ENCODE data around the gene DRD1. TPM values are rescaled to one million over a fixed set of nuclear protein-coding genes. Genes with fewer than 3 reads are reported as not detected.

DRD1 gene
- total RNA-seq: not detected in 2 replicates

- Mint-ChIP-seq H3K4me1 (ENCODE audit: low read depth) (peaks cover 1% of the 10 kb centered on the region), H3K36me3 (ENCODE audit: low read depth) (no peaks in the 10 kb centered on the region), H3K4me3 (ENCODE audit: low read depth) (peak within 1 kb of the TSS; percentile 43), H3K27ac (no peak within 1 kb of the TSS), H3K9me3 (no peaks in the 10 kb centered on the region), H3K27me3 (ENCODE audit: low read depth) (peaks cover 67% of the 10 kb centered on the region)
- peak; percentile 22 for DNase-seq (ENCODE audit: low spot score)
- intact Hi-C loops (cut with micrococcal nuclease): loop anchor here (1.0 kb wide), 1 partner anchor 493 kb away; no protein-coding TSS in a partner anchor
Observed at GRCh38 chr5:175444060-175444904, at the start of gene DRD1. Gene DRD1, minus strand, starts transcription at chr5:175444182. Its CDS starts 1,083 bp downstream, at chr5:175443099.

- intact Hi-C loops (cut with micrococcal nuclease): no loop called here
- Mint-ChIP-seq H3K27me3 (ENCODE audit: low read depth) (no peaks in the 10 kb centered on the region), H3K36me3 (ENCODE audit: low read depth) (peaks cover 78% of the 10 kb centered on the region), H3K27ac (no peak overlapping the region), H3K9me3 (no peaks in the 10 kb centered on the region), H3K4me1 (ENCODE audit: low read depth) (peaks cover 45% of the 10 kb centered on the region), H3K4me3 (ENCODE audit: low read depth) (no peak overlapping the region)
- DNase-seq (ENCODE audit: low spot score): no peak
Observed at GRCh38 chr5:175493726-175494125, 49.7 kb upstream of the DRD1 start.

- Mint-ChIP-seq H3K4me1 (ENCODE audit: low read depth) (peaks cover 47% of the 10 kb centered on the region), H3K36me3 (ENCODE audit: low read depth) (peaks cover 79% of the 10 kb centered on the region), H3K4me3 (ENCODE audit: low read depth) (no peak overlapping the region), H3K27ac (peak overlapping the region; percentile 1), H3K27me3 (ENCODE audit: low read depth) (no peaks in the 10 kb centered on the region), H3K9me3 (no peaks in the 10 kb centered on the region)
- intact Hi-C loops (cut with micrococcal nuclease): no loop called here
- DNase-seq (ENCODE audit: low spot score): no peak
Observed at GRCh38 chr5:175493260-175493659, 49.3 kb upstream of the DRD1 start.

GRCh38 chr5:175491223-175491622 is 47.2 kb upstream of the DRD1 start:
- Mint-ChIP-seq H3K36me3 (ENCODE audit: low read depth) (peaks cover 80% of the 10 kb centered on the region), H3K9me3 (no peaks in the 10 kb centered on the region), H3K27me3 (ENCODE audit: low read depth) (no peaks in the 10 kb centered on the region), H3K4me3 (ENCODE audit: low read depth) (no peak overlapping the region), H3K27ac (no peak overlapping the region), H3K4me1 (ENCODE audit: low read depth) (peaks cover 53% of the 10 kb centered on the region)
- intact Hi-C loops (cut with micrococcal nuclease): no loop called here
- no peak for DNase-seq (ENCODE audit: low spot score)

GRCh38 chr5:175489693-175490443 is 45.9 kb upstream of the DRD1 start:
- intact Hi-C loops (cut with micrococcal nuclease): no loop called here
- H3K36me3 Mint-ChIP-seq (ENCODE audit: low read depth): peaks cover 85% of the 10 kb centered on the region

GRCh38 chr5:175487514-175488222 is 43.7 kb upstream of the DRD1 start:
- intact Hi-C loops (cut with micrococcal nuclease): no loop called here
- peak overlapping the region; percentile 34 for H3K4me3 Mint-ChIP-seq (ENCODE audit: low read depth)

More at GRCh38 chr5:175489693-175490443, 45.9 kb upstream of the DRD1 start:
- no peak for DNase-seq (ENCODE audit: low spot score)
- Mint-ChIP-seq H3K9me3 (no peaks in the 10 kb centered on the region), H3K27me3 (ENCODE audit: low read depth) (no peaks in the 10 kb centered on the region), H3K4me1 (ENCODE audit: low read depth) (peaks cover 62% of the 10 kb centered on the region), H3K27ac (peak overlapping the region; percentile 62), H3K4me3 (ENCODE audit: low read depth) (peak overlapping the region; percentile 37)

GRCh38 chr5:175485631-175486030 is 41.6 kb upstream of the DRD1 start:
- H3K27ac Mint-ChIP-seq: peak overlapping the region; percentile 14
- no peaks in the 10 kb centered on the region for H3K9me3 Mint-ChIP-seq

More at GRCh38 chr5:175487514-175488222, 43.7 kb upstream of the DRD1 start:
- peak overlapping the region; percentile 69 for H3K27ac Mint-ChIP-seq
- H3K4me1 Mint-ChIP-seq (ENCODE audit: low read depth): peaks cover 73% of the 10 kb centered on the region
- H3K36me3 Mint-ChIP-seq (ENCODE audit: low read depth): peaks cover 87% of the 10 kb centered on the region
- DNase-seq (ENCODE audit: low spot score): no peak
- no peaks in the 10 kb centered on the region for H3K27me3 Mint-ChIP-seq (ENCODE audit: low read depth)
- no peaks in the 10 kb centered on the region for H3K9me3 Mint-ChIP-seq

GRCh38 chr5:175484829-175485228 is 40.8 kb upstream of the DRD1 start:
- H3K27ac Mint-ChIP-seq: no peak overlapping the region
- no peak overlapping the region for H3K4me3 Mint-ChIP-seq (ENCODE audit: low read depth)

More at GRCh38 chr5:175485631-175486030, 41.6 kb upstream of the DRD1 start:
- intact Hi-C loops (cut with micrococcal nuclease): no loop called here
- DNase-seq (ENCODE audit: low spot score): no peak
- Mint-ChIP-seq H3K4me1 (ENCODE audit: low read depth) (peaks cover 86% of the 10 kb centered on the region), H3K4me3 (ENCODE audit: low read depth) (no peak overlapping the region), H3K27me3 (ENCODE audit: low read depth) (no peaks in the 10 kb centered on the region), H3K36me3 (ENCODE audit: low read depth) (peaks cover 93% of the 10 kb centered on the region)

GRCh38 chr5:175484322-175484721 is 40.3 kb upstream of the DRD1 start:
- Mint-ChIP-seq H3K36me3 (ENCODE audit: low read depth) (peaks cover 95% of the 10 kb centered on the region), H3K4me3 (ENCODE audit: low read depth) (no peak overlapping the region), H3K4me1 (ENCODE audit: low read depth) (peaks cover 83% of the 10 kb centered on the region), H3K27me3 (ENCODE audit: low read depth) (no peaks in the 10 kb centered on the region), H3K9me3 (no peaks in the 10 kb centered on the region), H3K27ac (peak overlapping the region; percentile 83)
- intact Hi-C loops (cut with micrococcal nuclease): no loop called here
- no peak for DNase-seq (ENCODE audit: low spot score)

More at GRCh38 chr5:175484829-175485228, 40.8 kb upstream of the DRD1 start:
- Mint-ChIP-seq H3K27me3 (ENCODE audit: low read depth) (no peaks in the 10 kb centered on the region), H3K4me1 (ENCODE audit: low read depth) (peaks cover 84% of the 10 kb centered on the region), H3K9me3 (no peaks in the 10 kb centered on the region), H3K36me3 (ENCODE audit: low read depth) (peaks cover 95% of the 10 kb centered on the region)
- DNase-seq (ENCODE audit: low spot score): no peak
- intact Hi-C loops (cut with micrococcal nuclease): no loop called here

GRCh38 chr5:175483337-175483736 is 39.4 kb upstream of the DRD1 start:
- intact Hi-C loops (cut with micrococcal nuclease): loop anchor here (2.0 kb wide), 1 partner anchor 13 kb away; no protein-coding TSS in a partner anchor
- Mint-ChIP-seq H3K36me3 (ENCODE audit: low read depth) (peaks cover 91% of the 10 kb centered on the region), H3K27ac (peak overlapping the region; percentile 83), H3K4me1 (ENCODE audit: low read depth) (peaks cover 74% of the 10 kb centered on the region), H3K27me3 (ENCODE audit: low read depth) (no peaks in the 10 kb centered on the region), H3K4me3 (ENCODE audit: low read depth) (peak overlapping the region; percentile 74), H3K9me3 (no peaks in the 10 kb centered on the region)
- no peak for DNase-seq (ENCODE audit: low spot score)

- H3K27ac Mint-ChIP-seq: peak overlapping the region; percentile 92
- H3K4me3 Mint-ChIP-seq (ENCODE audit: low read depth): peak overlapping the region; percentile 95
- intact Hi-C loops (cut with micrococcal nuclease): no loop called here
- no peaks in the 10 kb centered on the region for H3K9me3 Mint-ChIP-seq
- H3K36me3 Mint-ChIP-seq (ENCODE audit: low read depth): peaks cover 54% of the 10 kb centered on the region
- H3K4me1 Mint-ChIP-seq (ENCODE audit: low read depth): peaks cover 59% of the 10 kb centered on the region
- DNase-seq (ENCODE audit: low spot score): no peak
- H3K27me3 Mint-ChIP-seq (ENCODE audit: low read depth): peaks cover 3% of the 10 kb centered on the region
Observed at GRCh38 chr5:175479125-175479881, 35.3 kb upstream of the DRD1 start.
